GM20431 (cell line): ENCODE results near the gene TBCC.

Experiments
- in situ Hi-C: fragments of 300-500 bp; cut with MseI, MboI; formaldehyde crosslinking; loops from one replicate; pipeline ENCODE4 v1.15.0; 2020; ENCODE audit warnings: low sequenced_read_pairs; ENCODE audit not compliant: unreplicated experiment

TBCC gene, protein sequence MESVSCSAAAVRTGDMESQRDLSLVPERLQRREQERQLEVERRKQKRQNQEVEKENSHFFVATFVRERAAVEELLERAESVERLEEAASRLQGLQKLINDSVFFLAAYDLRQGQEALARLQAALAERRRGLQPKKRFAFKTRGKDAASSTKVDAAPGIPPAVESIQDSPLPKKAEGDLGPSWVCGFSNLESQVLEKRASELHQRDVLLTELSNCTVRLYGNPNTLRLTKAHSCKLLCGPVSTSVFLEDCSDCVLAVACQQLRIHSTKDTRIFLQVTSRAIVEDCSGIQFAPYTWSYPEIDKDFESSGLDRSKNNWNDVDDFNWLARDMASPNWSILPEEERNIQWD

DNA sequence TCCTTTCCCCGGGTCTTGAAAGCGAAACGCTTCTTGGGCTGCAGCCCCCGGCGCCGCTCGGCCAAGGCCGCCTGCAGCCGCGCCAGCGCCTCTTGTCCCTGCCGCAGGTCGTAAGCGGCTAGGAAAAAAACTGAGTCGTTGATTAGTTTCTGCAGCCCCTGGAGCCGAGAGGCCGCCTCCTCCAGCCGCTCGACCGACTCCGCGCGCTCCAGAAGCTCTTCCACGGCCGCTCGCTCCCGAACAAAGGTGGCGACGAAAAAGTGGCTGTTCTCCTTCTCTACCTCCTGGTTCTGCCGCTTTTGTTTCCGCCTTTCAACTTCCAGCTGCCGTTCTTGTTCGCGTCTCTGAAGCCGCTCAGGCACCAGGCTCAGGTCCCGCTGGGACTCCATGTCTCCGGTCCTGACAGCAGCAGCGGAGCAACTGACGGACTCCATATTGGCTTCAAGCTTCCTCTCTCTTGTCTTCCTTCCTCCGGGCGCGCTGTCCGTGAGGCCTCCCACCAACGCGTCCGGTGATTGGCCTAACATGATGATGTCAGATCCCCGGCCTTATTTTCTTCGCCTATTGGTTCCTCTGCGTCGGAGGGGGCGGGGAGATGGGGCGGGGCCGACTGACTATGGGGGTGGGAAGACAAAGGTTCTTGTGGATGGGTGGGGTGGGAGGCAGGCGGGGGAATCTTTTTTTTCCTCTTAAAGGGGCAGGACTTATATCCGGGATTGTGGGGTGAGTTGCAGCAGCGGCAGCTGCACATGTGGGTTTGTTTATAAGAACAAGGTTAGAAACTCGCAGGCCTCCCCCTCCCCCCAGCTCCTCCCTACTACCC is at the start of gene TBCC:
TBCC (minus strand) TSS at position 464 of the 823 bp plus-strand sequence; CDS start at position 434, 30 bp downstream.
- in situ Hi-C loops, result no loop called here

DNA sequence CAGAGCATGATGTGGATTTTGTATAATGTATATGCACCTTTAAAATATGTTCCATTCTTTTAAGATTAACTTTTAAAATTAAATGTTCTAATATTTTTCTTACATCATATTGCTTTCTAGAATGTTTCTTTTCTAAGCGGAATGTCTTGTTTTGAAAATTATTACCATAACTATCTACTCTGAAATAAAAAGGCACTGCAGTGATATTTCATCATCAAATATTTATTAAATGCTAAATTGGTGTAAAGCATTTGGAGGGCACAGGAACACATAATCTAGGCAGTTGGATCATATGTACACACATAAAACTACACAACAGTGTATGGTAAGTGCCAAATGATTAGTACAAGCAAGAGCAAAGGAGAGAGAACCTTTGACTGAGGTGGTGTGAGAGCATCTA is 49.7 kb upstream of the TBCC start:
- in situ Hi-C loops, result no loop called here

DNA sequence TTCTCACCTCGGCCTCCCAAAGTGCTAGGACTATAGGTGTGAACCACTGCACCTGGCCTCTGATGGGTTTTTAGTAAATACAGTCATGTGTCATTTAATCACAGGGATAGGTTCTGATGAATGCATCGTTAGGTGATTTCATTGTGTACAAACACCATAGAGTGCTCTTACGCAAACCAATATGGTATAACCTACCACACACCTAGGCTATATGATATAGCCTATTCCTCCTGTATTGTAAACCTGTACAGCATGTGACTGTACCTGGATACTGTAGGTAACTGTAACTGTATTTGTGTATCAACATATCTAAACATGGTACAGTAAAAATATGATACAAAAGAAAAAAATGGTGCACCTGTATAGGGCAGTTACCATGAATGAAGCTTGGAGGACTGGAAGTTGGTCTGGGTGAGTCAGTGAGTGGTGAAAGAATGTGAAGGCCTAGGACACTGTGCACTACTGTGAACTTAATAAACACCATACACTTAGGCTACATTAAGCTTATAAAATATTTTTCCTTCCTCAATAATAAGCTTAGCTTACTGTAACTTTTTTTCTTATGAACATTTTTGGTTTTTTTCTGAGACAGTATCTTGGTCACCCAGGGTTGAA is 45.9 kb upstream of the TBCC start:
- in situ Hi-C loops, result no loop called here

DNA sequence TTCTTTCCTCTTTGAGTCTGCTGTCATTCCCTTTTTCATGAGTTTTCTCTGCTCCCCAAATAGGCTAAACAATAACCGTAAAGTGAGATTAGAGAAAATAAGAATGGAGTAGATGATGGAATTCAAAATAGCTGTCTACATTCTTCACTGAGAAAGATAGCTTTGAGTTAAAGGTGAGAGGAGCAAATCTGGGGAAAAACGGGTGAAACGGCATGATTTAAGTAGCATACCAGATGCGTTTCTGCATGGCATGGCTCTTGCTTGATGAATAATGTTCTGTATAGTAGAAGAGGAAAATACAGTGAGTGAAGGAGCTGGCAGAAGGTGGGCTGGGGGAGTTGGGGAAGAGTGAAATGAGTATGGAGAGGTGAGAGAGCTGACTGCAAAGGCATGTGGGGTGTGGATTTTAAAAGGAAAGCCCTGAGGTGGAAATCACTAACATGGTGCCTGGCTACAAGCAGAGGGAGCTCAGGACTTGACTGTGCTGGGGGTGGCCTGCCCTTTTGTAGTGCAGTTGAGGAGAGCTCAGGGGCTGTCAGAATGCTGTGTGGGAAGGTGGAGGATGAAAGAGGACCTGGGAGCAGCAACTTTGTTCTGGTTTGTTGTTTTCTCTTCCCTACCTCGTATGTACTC is 44.8 kb upstream of the TBCC start:
- in situ Hi-C loops, result no loop called here

DNA sequence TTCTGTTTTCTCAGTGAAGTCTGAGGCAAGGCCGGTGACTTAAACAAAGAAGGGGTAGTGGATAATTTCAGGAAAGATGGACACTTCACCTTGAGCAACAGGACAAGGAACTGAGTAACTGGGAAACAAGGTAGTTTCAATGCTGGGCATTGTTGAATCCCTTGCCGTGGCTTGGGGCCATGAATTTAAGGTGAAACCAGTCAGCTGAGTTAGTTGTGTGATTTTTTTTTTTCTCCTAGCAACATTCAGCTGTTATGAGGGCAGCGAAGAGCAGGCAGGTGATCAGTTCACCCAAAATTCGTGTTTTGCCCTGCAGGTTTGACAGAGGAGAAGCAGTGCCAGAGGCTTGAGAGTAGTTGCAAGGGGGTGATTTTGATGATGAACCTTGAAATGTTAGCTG is 42.8 kb upstream of the TBCC start:
- in situ Hi-C loops, result no loop called here

DNA sequence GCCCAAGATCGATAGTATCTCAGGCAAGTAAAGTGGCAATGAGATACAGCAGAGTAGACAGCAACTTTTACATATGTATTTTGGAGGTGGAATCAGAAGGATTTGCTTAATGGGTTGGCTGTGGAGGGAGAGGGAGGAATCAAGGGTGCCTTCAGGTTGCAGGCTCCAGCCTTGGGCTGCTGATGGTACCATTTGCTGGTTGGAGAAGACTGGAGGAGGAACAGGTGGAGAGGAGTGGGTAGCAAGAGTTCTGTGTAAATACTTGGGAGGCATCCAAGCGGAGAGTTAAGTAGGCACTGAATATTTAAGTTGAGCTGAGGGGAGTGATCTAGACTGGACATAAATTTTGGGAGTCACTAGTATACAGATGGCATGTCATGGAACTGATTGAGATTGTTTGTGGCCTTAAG is 41.2 kb upstream of the TBCC start:
- in situ Hi-C loops, result no loop called here

DNA sequence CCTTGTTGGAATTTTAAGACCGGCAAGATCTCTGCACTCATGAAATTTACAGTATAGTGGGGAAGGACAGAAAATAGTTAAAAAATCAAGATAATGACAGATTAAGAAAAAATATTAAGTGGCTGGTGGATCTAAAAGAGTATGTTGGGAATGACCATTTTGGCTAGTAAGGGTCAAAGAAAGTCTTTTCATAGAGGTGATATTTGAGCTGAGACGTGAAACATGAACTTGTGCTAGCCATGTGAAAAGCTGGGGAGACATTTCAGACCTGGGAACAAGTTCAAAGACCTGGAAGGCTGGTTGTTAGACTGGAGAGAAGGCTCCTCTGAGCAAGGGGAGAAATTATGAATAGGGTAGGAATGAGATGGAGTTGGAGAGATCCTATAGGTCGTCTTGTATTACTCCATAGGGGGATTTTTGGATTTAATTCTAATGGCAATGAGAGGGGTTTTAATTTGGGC is 40.7 kb upstream of the TBCC start:
- in situ Hi-C loops, result no loop called here

DNA sequence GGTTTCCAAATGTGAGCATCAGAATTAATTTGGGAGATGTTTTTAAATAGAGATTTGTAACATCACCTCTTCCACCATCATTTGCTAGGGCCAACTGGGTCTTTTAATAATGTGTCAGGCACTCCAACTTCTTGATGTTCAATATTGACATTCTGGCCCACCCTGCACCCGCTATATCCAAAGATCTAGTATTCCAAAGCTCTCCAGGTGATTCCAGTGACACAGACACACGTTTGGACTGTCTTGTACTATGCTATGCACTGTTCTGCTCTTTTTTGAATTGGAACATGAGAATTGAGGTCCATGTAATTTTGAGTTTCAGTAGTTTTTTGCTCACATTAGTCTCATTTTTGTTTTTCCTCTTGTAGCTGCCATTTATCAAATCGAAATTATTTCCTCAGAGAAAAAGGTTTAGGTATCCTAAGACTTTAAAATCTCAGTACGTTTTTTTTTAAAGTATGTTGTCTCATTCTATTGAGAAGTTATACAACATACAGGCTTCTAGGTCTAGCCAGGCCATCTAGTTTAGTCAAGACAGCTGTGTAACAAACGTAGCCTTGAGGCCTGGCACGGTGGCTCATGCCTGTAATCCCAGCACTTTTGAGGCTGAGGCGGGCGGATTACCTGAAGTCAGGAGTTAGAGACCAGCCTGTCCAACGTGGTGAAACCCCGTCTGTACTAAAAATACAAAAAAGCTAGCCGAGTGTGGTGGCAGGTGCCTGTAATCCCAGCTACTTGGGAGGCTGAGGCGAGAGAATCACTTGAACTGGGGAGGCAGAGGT is 39.0 kb upstream of the TBCC start:
- in situ Hi-C loops, result no loop called here

DNA sequence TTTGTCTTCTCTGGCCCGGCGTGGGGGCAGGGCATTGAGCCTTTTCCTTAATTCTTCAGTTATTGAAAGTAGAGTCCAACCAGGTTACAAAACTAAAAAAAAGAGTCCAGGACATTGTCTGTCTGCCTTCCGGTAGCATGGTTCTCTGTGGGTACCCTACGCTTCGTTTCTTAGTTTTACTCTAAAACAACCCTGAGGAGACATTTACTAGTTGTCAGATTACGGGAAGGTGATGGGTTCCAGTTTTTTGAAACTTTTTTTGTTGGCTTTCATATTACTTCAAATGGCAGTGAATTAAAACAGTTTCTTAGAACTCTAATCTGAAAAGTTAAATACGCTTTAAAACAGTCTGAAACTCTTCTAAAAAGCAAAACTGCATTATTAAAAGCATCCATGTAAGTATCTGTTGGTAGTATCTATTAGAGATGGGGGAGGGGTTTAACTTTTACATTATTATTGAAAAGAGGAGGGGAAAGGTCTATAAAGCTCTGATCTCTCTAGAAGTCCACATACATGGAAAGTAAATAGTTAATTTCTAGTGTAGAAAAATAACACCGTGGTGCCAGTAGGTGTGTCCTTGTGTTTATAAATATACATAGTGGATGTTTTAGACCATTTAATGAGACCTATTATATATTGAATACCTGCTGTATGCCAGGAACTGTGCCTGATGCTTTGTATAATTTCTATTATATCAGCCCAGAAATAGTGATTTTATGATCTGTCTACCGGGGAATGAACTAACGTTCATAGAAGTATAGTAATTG is 38.2 kb upstream of the TBCC start:
- in situ Hi-C loops, result no loop called here

DNA sequence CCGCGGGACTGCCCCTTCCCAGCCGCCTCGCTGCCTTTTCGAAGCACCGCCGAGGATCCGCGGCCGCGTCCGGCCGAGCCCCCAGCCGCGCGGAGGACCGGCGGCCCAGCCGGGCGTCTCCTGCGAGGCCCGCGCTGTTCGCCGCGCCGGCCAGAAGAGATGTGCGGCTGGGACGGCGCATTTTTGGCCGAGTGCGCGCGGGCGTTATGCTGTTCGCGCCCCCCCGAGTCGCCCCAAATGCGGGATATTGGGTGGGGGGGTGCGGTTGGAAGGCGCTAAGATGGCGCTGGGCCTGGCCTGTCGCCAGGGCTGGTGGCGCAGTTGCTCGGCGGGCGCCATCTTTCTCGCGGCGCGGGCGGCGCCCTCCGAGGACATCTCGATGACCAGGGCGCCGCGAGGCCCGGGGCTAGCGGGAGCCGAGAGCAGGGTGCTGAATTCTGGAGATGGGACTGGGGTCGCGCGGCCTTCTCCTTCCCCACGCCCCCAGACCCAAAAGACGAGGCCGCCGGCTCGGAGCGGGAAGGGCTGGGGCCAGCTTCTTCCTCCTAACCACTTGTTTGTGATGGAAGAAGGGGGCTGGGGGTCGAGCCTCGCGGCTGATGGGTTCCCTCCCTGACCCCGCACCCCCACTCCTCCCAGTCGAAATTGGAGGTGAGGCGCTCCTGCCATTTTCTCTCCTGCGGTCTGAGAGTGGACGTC is 37.4 kb upstream of the TBCC start:
- in situ Hi-C loops, result no loop called here

DNA sequence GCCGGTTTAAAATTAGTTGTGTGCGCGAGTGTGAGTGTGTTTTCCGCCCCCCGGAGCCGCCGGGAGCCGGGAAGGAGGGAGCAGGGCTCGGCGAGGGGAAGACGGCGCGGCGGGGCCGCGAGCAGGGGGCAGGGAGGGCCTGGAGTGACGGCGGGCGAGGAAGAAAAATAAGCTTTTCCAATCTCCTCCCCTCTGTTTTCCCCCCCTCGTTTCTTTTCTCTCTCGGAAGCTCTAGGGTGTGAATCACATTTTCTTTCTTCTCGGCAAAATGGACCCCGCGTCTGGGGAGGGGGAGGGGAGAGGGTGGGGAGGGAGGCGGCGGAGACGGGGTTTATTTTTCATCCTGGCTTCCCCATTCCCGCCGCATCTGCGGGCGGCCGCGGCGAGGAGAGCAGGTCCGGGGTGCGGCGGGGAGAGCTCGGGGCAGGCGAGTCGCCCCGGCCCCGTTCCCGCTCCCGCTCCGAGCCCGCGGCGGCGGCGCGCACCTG is 36.8 kb upstream of the TBCC start:
- in situ Hi-C loops, result no loop called here

DNA sequence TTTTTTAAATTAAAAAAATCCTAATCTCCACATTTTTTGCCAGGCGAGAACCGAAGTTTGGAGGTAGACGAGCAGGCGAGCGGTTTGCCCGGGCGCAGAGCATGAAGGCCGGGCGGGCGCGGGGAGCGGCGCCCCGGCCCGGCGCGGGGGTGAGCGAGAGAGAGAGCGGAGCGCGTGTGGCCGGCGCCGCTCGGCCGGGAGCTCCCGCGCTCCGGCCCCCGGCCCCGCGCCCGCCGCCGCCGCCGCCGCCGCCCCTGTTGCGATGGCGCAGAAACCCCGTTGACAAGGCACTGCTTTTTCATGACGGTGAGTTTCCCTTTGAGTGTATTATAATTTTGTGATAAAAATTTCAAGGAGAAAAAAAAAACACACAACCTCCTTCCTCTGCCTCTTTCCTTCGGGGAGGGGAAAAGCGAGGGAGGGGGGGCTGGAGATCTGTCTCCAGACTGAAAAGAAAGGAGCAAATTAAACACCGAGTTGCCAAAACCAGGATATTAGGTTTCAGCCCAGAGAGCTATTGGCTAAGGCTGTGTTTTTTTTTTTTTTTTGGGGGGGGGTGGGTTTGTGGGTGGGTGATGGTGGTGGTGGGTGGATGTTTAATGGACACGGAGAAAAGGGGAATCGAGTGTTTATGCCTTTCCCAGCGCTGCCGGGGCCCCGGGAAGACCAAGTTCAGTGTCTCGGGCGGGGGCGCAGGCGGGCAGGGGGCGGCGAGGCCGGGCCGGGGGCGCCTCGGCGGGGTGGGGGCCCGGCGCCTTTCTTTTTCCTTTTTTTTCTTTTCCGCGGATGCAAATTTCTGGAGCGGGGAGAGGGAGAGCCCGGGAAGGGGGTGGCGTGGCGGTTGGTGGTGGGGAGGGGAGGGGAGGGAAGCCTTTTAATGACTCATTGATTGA is 36.1 kb upstream of the TBCC start, which contains the start of gene BICRAL:
BICRAL (plus strand) TSS at position 257 of the 893 bp plus-strand sequence. CDS start 39,971 bp downstream, outside the sequence.
- in situ Hi-C loops, result no loop called here

DNA sequence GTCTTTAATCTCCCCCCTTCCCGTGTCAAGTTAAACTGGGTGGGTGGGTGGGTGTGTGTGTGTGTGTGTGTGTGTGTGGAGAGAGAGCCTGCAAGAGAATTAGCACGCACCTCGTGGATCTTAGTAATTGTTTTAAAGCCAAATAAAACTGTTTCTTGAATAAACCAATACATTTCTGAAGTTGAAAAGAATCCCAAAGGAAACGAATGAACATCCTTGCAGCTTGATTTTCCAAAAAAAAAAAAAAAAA is 35.6 kb upstream of the TBCC start:
- in situ Hi-C loops, result no loop called here

DNA sequence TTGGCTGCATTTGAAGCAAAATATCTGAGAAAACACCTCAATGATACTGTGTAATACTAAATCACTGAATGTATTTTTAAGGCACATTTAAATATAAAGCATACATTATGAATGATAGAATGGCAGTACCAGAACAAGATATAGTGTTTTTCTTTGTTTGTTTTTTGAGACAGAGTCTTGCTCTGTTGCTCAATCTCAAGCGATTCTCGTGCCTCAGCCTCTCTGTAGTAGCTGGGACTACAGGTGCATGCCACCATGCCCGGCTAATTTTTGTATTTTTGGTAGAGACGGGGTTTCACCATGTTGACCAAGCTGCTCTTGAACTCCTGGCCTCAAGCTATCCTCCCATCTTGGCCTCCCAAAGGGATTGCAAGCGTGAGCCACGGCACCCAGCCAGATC is 33.6 kb upstream of the TBCC start:
- in situ Hi-C loops, result no loop called here

DNA sequence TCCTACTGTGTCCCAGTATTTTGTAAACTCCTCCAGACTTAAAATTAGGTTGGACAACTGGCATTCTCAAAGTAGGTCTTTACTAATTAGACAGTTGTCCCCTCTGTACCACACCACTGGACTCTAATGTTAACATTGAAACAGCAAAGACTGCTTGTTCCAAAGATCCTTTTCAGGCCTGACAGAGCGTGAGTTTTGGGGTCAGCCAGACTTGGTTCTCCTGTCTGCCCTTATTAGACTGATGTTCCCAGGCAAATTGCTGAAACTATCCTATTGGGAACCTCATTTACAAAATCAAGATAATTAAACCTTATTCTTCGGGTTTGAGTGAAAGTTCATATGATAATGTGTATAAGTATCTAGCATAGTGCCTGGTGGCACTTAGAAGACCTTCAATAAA is 32.2 kb upstream of the TBCC start:
- in situ Hi-C loops, result no loop called here

DNA sequence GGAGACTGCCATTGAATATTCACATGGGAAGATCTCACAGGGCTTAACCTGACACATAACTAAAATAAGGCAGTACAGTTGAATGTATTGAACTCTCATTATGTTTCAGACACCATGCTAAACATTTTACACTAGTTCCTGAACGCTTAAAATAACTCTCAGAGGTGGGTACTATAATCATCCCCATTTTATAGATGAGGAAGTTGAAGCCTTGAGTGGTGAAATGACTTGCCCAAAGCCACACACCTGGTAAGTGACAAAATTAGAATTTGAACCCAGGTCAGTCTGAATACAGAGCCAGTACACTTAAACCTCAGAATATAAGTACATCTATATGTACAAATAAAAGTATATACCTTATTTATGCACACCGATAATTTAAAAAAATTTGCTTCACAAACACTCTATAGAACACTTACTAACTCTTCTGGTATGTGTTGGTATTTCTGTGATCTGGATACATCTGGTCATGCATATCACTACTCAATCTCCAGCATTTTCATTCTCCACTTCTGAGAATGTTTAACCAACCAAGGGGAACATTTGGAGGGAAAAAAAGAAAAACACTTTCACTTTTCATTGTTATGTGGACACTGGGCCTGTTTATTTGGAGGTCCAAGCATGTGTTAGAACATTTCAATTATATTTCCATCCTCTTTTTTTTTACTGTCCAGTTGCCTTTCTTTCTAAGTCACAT is 31.4 kb upstream of the TBCC start:
- in situ Hi-C loops, result no loop called here
